Activated T-cell treated with anti-CD3 and anti-CD28 coated beads, Interleukin-2, amount 50 U/mL, for 1 hour (primary cell): Measurements from ENCODE around the gene USP24.

Experiments
- DNase-seq: peaks from one replicate; pipeline ENCODE4 v3.0.0-alpha.2; 2020

The USP24 gene

DNA sequence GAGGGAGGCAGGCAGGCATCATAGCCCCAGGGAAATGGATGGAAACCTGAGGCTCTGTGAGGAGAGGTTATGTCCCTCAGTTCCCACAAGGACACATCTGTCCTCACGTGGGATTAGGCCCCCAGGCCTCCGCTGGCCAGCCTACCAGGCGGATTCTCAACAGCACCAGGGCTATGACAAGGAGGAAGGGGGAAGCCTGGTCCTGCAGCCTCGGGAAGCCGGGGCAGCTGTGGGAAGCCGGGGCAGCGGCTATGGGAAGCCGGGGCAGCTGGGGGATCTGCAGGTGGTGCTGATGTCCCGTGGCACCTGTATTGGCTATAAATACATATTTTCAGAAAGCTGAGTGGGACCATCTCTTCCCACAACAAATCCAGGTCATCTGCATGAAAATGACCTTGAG, 196.8 kb downstream of the USP24 start:
- no peak for DNase-seq
